H9 (cell line): ENCODE data around the gene MTCH1. TPM values are rescaled to one million over a fixed set of nuclear protein-coding genes. Genes with fewer than 3 reads are reported as not detected.

Experiments
- DNase-seq: peaks from one replicate; pipeline ENCODE4 v3.0.0-alpha.2; 2017
- H2AFZ ChIP-seq: one replicate; pipeline ENCODE4 v1.6.1; 2013; ENCODE audit warnings: mild to moderate bottlenecking, low read length, control low read depth, moderate library complexity
- H2AK5ac ChIP-seq: 2 replicates; pipeline ENCODE4 v1.6.1; 2013; ENCODE audit warnings: low read length, control low read depth, mixed read lengths; ENCODE audit not compliant: insufficient read length
- H2BK120ac ChIP-seq: one replicate; pipeline ENCODE4 v1.6.1; 2013; ENCODE audit warnings: low read depth, mild to moderate bottlenecking, low read length, control low read depth, inconsistent platforms; ENCODE audit not compliant: poor library complexity, severe bottlenecking
- H2BK12ac ChIP-seq: 2 replicates; pipeline ENCODE4 v1.6.1; 2013; ENCODE audit warnings: low read length, control low read depth, mixed read lengths, low read depth; ENCODE audit not compliant: insufficient read length
- H2BK15ac ChIP-seq: 2 replicates; pipeline ENCODE4 v1.6.1; 2013; ENCODE audit warnings: low read depth, low read length, control low read depth
- H2BK20ac ChIP-seq: one replicate; pipeline ENCODE4 v1.6.1; 2013; ENCODE audit warnings: low read depth, mild to moderate bottlenecking, low read length, control low read depth, inconsistent platforms; ENCODE audit not compliant: poor library complexity, severe bottlenecking
- H2BK5ac ChIP-seq: 2 replicates; pipeline ENCODE4 v1.6.1; 2013; ENCODE audit warnings: low read length, control low read depth, mixed read lengths; ENCODE audit not compliant: insufficient read length
- H3K14ac ChIP-seq: 2 replicates; pipeline ENCODE4 v1.6.1; 2013; ENCODE audit warnings: low read length, control low read depth; ENCODE audit not compliant: insufficient read depth
- H3K18ac ChIP-seq: 2 replicates; pipeline ENCODE4 v1.6.1; 2013; ENCODE audit warnings: low read depth, mild to moderate bottlenecking, mixed read lengths, low read length, control low read depth; ENCODE audit not compliant: insufficient read length
- H3K23ac ChIP-seq: 2 replicates; pipeline ENCODE4 v1.6.1; 2013; ENCODE audit warnings: low read length, control low read depth, mixed read lengths, low read depth; ENCODE audit not compliant: insufficient read length
- H3K23me2 ChIP-seq: 2 replicates; pipeline ENCODE4 v1.6.1; 2013; ENCODE audit warnings: low read depth, mild to moderate bottlenecking, mixed read lengths, low read length, control low read depth; ENCODE audit not compliant: insufficient read length, poor library complexity, severe bottlenecking
- H3K27ac ChIP-seq: 2 replicates; pipeline ENCODE4 v1.5.1; 2013; ENCODE audit warnings: low read length, control low read depth, mixed read lengths, low read depth; ENCODE audit not compliant: insufficient read length
- H3K27me3 ChIP-seq: 2 replicates; pipeline ENCODE4 v1.6.1; 2013; ENCODE audit warnings: low read length, control low read depth, inconsistent platforms; ENCODE audit not compliant: insufficient read depth
- H3K4ac ChIP-seq: 2 replicates; pipeline ENCODE4 v1.6.1; 2013; ENCODE audit warnings: low read depth, mild to moderate bottlenecking, control low read depth, inconsistent platforms, low read length, moderate library complexity
- H3K4me1 ChIP-seq: 2 replicates; pipeline ENCODE4 v1.6.1; 2013; ENCODE audit warnings: low read length, control low read depth, inconsistent platforms; ENCODE audit not compliant: insufficient read depth
- H3K4me2 ChIP-seq: 2 replicates; pipeline ENCODE4 v1.6.1; 2013; ENCODE audit warnings: low read length, control low read depth, mixed read lengths; ENCODE audit not compliant: insufficient read length, insufficient read depth
- H3K56ac ChIP-seq: 2 replicates; pipeline ENCODE4 v1.6.1; 2013; ENCODE audit warnings: low read depth, mild to moderate bottlenecking, mixed read lengths, low read length, control low read depth; ENCODE audit not compliant: insufficient read length
- H3K79me1 ChIP-seq: 2 replicates; pipeline ENCODE4 v1.6.1; 2013; ENCODE audit warnings: low read depth, mild to moderate bottlenecking, moderate library complexity, low read length, control low read depth, inconsistent platforms; ENCODE audit not compliant: insufficient read depth, poor library complexity, severe bottlenecking
- H3K79me2 ChIP-seq: 2 replicates; pipeline ENCODE4 v1.6.1; 2013; ENCODE audit warnings: low read length, control low read depth, inconsistent platforms; ENCODE audit not compliant: insufficient read depth
- H3K9ac ChIP-seq: 2 replicates; pipeline ENCODE4 v1.6.1; 2013; ENCODE audit warnings: low read length, control low read depth, mixed read lengths; ENCODE audit not compliant: insufficient read length; ENCODE audit errors: extremely low read depth
- H3K9me3 ChIP-seq: one replicate; pipeline ENCODE4 v1.6.1; 2013; ENCODE audit warnings: low read depth, low read length, inconsistent platforms; ENCODE audit not compliant: control insufficient read depth
- H3T11ph ChIP-seq: one replicate; pipeline ENCODE4 v1.6.1; 2013; ENCODE audit warnings: mild to moderate bottlenecking, low read length, control low read depth, inconsistent platforms
- H4K20me1 ChIP-seq: one replicate; pipeline ENCODE4 v1.6.1; 2013; ENCODE audit not compliant: control insufficient read depth, insufficient read length, insufficient read depth
- H4K5ac ChIP-seq: 2 replicates; pipeline ENCODE4 v1.6.1; 2013; ENCODE audit warnings: low read depth, mild to moderate bottlenecking, mixed read lengths, low read length, control low read depth; ENCODE audit not compliant: insufficient read length
- H4K8ac ChIP-seq: replicated peaks from 2 replicates; pipeline ENCODE4 v1.6.1; 2013; ENCODE audit warnings: low read length, control low read depth, mixed read lengths, low read depth; ENCODE audit not compliant: insufficient read length
- H4K91ac ChIP-seq: 2 replicates; pipeline ENCODE4 v1.6.1; 2013; ENCODE audit warnings: low read depth, mild to moderate bottlenecking, moderate library complexity, mixed read lengths, low read length, control low read depth; ENCODE audit not compliant: insufficient read length
- H3K27ac Mint-ChIP-seq, 3 experiments: 2 replicates in 2 of 3; 3 replicates in 1 of 3; pipeline ENCODE4 v1.8.0; 2020 to 2021; ENCODE audit warnings: mixed read lengths in 3 of 3, mild to moderate bottlenecking in 1 of 3, moderate library complexity in 1 of 3
- H3K27me3 Mint-ChIP-seq: 2 replicates; pipeline ENCODE4 v1.8.0; 2021; ENCODE audit warnings: low read depth, mild to moderate bottlenecking, moderate library complexity, mixed read lengths
- H3K36me3 Mint-ChIP-seq, 3 experiments: 2 replicates in 2 of 3; 3 replicates in 1 of 3; pipeline ENCODE4 v1.8.0; 2020 to 2021; ENCODE audit warnings: low read depth in 3 of 3, mixed read lengths in 3 of 3; ENCODE audit not compliant: insufficient read depth in 1 of 3
- H3K4me1 Mint-ChIP-seq, 2 experiments: 2 replicates each; pipeline ENCODE4 v1.8.0; 2020; ENCODE audit warnings: mixed read lengths in 2 of 2
- H3K4me3 Mint-ChIP-seq, 2 experiments: 2 replicates in 1 of 2; 3 replicates in 1 of 2; pipeline ENCODE4 v1.8.0; 2020 to 2021; ENCODE audit warnings: mild to moderate bottlenecking in 2 of 2, mixed read lengths in 2 of 2, moderate library complexity in 1 of 2
- H3K9me3 Mint-ChIP-seq, 2 experiments: 2 replicates in 1 of 2; 3 replicates in 1 of 2; pipeline ENCODE4 v1.8.0; 2020; ENCODE audit warnings: mild to moderate bottlenecking in 2 of 2, mixed read lengths in 2 of 2, moderate library complexity in 1 of 2
- CTCF ChIP-seq: fragments of 200-600 bp; sonication (generic); conservative IDR thresholded peaks from 3 replicates; pipeline ENCODE4 v1.8.0; 2021; ENCODE audit warnings: antibody characterized with exemption, mild to moderate bottlenecking
- WGBS: extraction: QIAGEN DNeasy Blood & Tissue Kit; methylation state at CpG from one replicate; pipeline ENCODE4 v1.1.7; 2013; ENCODE audit warnings: missing lambda C conversion rate, low lambda C conversion rate, mixed read lengths; ENCODE audit not compliant: insufficient read length; ENCODE audit errors: extremely low coverage; 5-methylcytosine and 5-hydroxymethylcytosine counted together
- total RNA-seq: library from RNA; stranded (reverse); gene quantifications from 2 replicates; pipeline ENCODE4 v1.2.1, GENCODE V29; 2021

The MTCH1 gene
- total RNA-seq, 1 experiment from 2014 or later: 200 TPM

- peaks cover 0 to 4% of the 10 kb centered on the region in 2 experiments; a peak in 2 of 5 replicates for H3K9me3 Mint-ChIP-seq
Observed at GRCh38 chr6:37007340-37008043, 21.5 kb upstream of the MTCH1 start.

More at GRCh38 chr6:37007340-37008043, 21.5 kb upstream of the MTCH1 start:
- no peaks in the 10 kb centered on the region for H3K23me2 ChIP-seq
- no peak overlapping the region for H3T11ph ChIP-seq
- H3K4ac ChIP-seq: no peak overlapping the region
- no peaks in the 10 kb centered on the region for H4K20me1 ChIP-seq
- Mint-ChIP-seq H3K36me3 (no peaks in the 10 kb centered on the region), H3K27me3 (no peaks in the 10 kb centered on the region), H3K27ac (no peak overlapping the region), H3K4me3 (no peak overlapping the region), H3K4me1 (no peaks in the 10 kb centered on the region)
- H4K5ac ChIP-seq: no peak overlapping the region
- DNase-seq: no peak
- no peak overlapping the region for H3K14ac ChIP-seq
- no peak overlapping the region for H2BK15ac ChIP-seq
- no peaks in the 10 kb centered on the region for H3K79me1 ChIP-seq
- no peak overlapping the region for H2AK5ac ChIP-seq
- H2AFZ ChIP-seq: no peak overlapping the region
- no peak overlapping the region for H3K4me2 ChIP-seq
- H2BK20ac ChIP-seq: no peak overlapping the region
- no peaks in the 10 kb centered on the region for H3K79me2 ChIP-seq
- H3K23ac ChIP-seq: no peak overlapping the region
- no peak overlapping the region for H4K91ac ChIP-seq
- H3K4me1 ChIP-seq: no peaks in the 10 kb centered on the region
- no peak overlapping the region for H2BK120ac ChIP-seq
- H3K27ac ChIP-seq: no peak overlapping the region
- WGBS: no CpG with 5 or more reads among the region's 12 CpGs
- no peaks in the 10 kb centered on the region for H3K9me3 ChIP-seq
- H4K8ac ChIP-seq: no peak overlapping the region
- no peaks in the 10 kb centered on the region for H3K27me3 ChIP-seq
- no peak overlapping the region for H2BK5ac ChIP-seq
- no peak for TF ChIP-seq CTCF
- no peak overlapping the region for H2BK12ac ChIP-seq
- no peak overlapping the region for H3K18ac ChIP-seq
- no peak overlapping the region for H3K56ac ChIP-seq
- no peak overlapping the region for H3K9ac ChIP-seq
